H1 (cell line): ENCODE measurements around the gene PAXX. TPM values are rescaled to one million over a fixed set of nuclear protein-coding genes. Genes with fewer than 3 reads are reported as not detected.

ENCODE experiments used
- CTCF ChIA-PET: fragments of 300-600 bp; sonication (Branson Sonifier 250); formaldehyde crosslinking; loops from one replicate; lab custom pipeline; 2021; ENCODE audit not compliant: partially characterized antibody; lab: Charles Lee
- POLR2A ChIA-PET: fragments of 300-600 bp; sonication (Branson Sonifier 250); formaldehyde crosslinking; loops from one replicate; lab custom pipeline; 2021; ENCODE audit warnings: inconsistent platforms; ENCODE audit not compliant: partially characterized antibody; lab: Charles Lee
- DNase-seq, 2 experiments: peaks; one replicate each; pipeline versions ENCODE4 v3.0.0 to v3.0.0-alpha.2; 2010 to 2022; ENCODE audit warnings: low spot score in 2 of 2, low read depth in 1 of 2, mixed read lengths in 1 of 2
- FAIRE-seq: peaks from 2 replicates; lab custom pipeline; 2011; peaks lifted over from hg19 to GRCh38; lab: Jason Lieb, UNC
- H2AFZ ChIP-seq: 2 replicates; pipeline ENCODE4 v1.8.1; 2012; ENCODE audit warnings: low read length, inconsistent platforms
- H2AK5ac ChIP-seq: 2 replicates; pipeline ENCODE4 v1.6.1; 2013; ENCODE audit warnings: low read depth, low read length
- H2BK120ac ChIP-seq: replicated peaks from 2 replicates; pipeline ENCODE3; 2013; ENCODE audit warnings: low read depth, low read length, inconsistent platforms
- H2BK12ac ChIP-seq: 2 replicates; pipeline ENCODE4 v1.6.1; 2013; ENCODE audit warnings: low read depth, low read length
- H2BK15ac ChIP-seq: 2 replicates; pipeline ENCODE4 v1.6.1; 2013; ENCODE audit warnings: low read length
- H2BK20ac ChIP-seq: 2 replicates; pipeline ENCODE4 v1.6.1; 2013; ENCODE audit warnings: low read length
- H2BK5ac ChIP-seq: 2 replicates; pipeline ENCODE4 v1.6.1; 2013; ENCODE audit warnings: low read depth, low read length
- H3K14ac ChIP-seq: 2 replicates; pipeline ENCODE4 v1.6.1; 2013; ENCODE audit warnings: inconsistent platforms; ENCODE audit not compliant: insufficient read length
- H3K18ac ChIP-seq: 2 replicates; pipeline ENCODE4 v1.6.1; 2013; ENCODE audit warnings: low read length; ENCODE audit errors: extremely low read depth
- H3K23ac ChIP-seq: 2 replicates; pipeline ENCODE4 v1.6.1; 2013; ENCODE audit warnings: inconsistent platforms; ENCODE audit not compliant: insufficient read length
- H3K23me2 ChIP-seq: 2 replicates; pipeline ENCODE4 v1.6.1; 2013; ENCODE audit warnings: low read depth, low read length
- H3K27ac ChIP-seq: 2 replicates; pipeline ENCODE4 v1.6.1; 2011; ENCODE audit warnings: low read depth, low read length, inconsistent platforms
- H3K27me3 ChIP-seq, 4 experiments: replicated peaks in 1 of 4; 1 replicate in 1 of 4; 2 replicates in 3 of 4; pipeline versions ENCODE4 v1.6.1 to v1.8.1; 2011 to 2013; ENCODE audit warnings: low read length in 3 of 4, mild to moderate bottlenecking in 3 of 4, inconsistent platforms in 2 of 4, mixed read lengths in 2 of 4, moderate library complexity in 1 of 4; ENCODE audit not compliant: control insufficient read depth in 3 of 4, insufficient read depth in 3 of 4; ENCODE audit errors: extremely low read depth in 1 of 4
- H3K36me3 ChIP-seq, 4 experiments: 2 replicates each; pipeline versions ENCODE4 v1.6.1 to v1.8.1; 2011 to 2013; ENCODE audit warnings: mild to moderate bottlenecking in 4 of 4, low read length in 3 of 4, moderate library complexity in 2 of 4, control low read depth in 1 of 4, inconsistent platforms in 1 of 4; ENCODE audit not compliant: insufficient read depth in 4 of 4, control insufficient read depth in 2 of 4
- H3K4ac ChIP-seq: replicated peaks from 2 replicates; pipeline ENCODE3; 2013; ENCODE audit warnings: low read length, low read depth, mixed read lengths, inconsistent platforms; ENCODE audit not compliant: insufficient read length
- H3K4me1 ChIP-seq, 4 experiments: replicated peaks in 1 of 4; 1 replicate in 1 of 4; 2 replicates in 3 of 4; pipeline versions ENCODE4 v1.6.1 to v1.8.1; 2011 to 2013; ENCODE audit warnings: low read length in 3 of 4, inconsistent platforms in 2 of 4, mixed read lengths in 1 of 4; ENCODE audit not compliant: insufficient read depth in 4 of 4, control insufficient read depth in 3 of 4
- H3K4me2 ChIP-seq, 2 experiments: 2 replicates each; pipeline versions ENCODE4 v1.6.1 to v1.8.1; 2011 to 2013; ENCODE audit warnings: low read depth in 2 of 2, low read length in 2 of 2, control low read depth in 1 of 2, inconsistent platforms in 1 of 2, mild to moderate bottlenecking in 1 of 2; ENCODE audit not compliant: insufficient read depth in 1 of 2
- H3K4me3 ChIP-seq, 4 experiments: fragments of 200-600, 300-600 bp in 1 of 4; sonication (generic), shearing (Covaris generic), sonication (Bioruptor Twin) in 1 of 4; 2 replicates each; pipeline versions ENCODE4 v1.5.1 to v1.8.1; 2011 to 2016; ENCODE audit warnings: low read length in 4 of 4, low read depth in 3 of 4, control low read depth in 2 of 4, inconsistent platforms in 2 of 4, mild to moderate bottlenecking in 2 of 4, mixed read lengths in 1 of 4, moderate library complexity in 1 of 4; ENCODE audit not compliant: insufficient read depth in 2 of 4; ENCODE audit errors: extremely low read depth in 1 of 4
- H3K56ac ChIP-seq: replicated peaks from 2 replicates; pipeline ENCODE3; 2013; ENCODE audit warnings: low read depth, mild to moderate bottlenecking, mixed read lengths, low read length, inconsistent platforms; ENCODE audit not compliant: insufficient read length
- H3K79me1 ChIP-seq: 2 replicates; pipeline ENCODE4 v1.6.1; 2013; ENCODE audit warnings: low read depth, low read length, control low read depth
- H3K79me2 ChIP-seq, 2 experiments: 2 replicates each; pipeline versions ENCODE4 v1.6.1 to v1.8.1; 2012 to 2013; ENCODE audit warnings: low read length in 2 of 2, mild to moderate bottlenecking in 2 of 2, inconsistent platforms in 1 of 2; ENCODE audit not compliant: insufficient read depth in 2 of 2, control insufficient read depth in 1 of 2
- H3K9ac ChIP-seq, 4 experiments: replicated peaks in 1 of 4; 1 replicate in 1 of 4; 2 replicates in 3 of 4; pipeline versions ENCODE4 v1.6.1 to v1.8.1; 2011 to 2013; ENCODE audit warnings: low read depth in 3 of 4, low read length in 3 of 4, control low read depth in 2 of 4, mild to moderate bottlenecking in 2 of 4, moderate library complexity in 2 of 4, inconsistent platforms in 1 of 4; ENCODE audit errors: extremely low read depth in 1 of 4
- H3K9me3 ChIP-seq, 2 experiments: 2 replicates each; pipeline versions ENCODE4 v1.6.1 to v1.8.1; 2012 to 2013; ENCODE audit warnings: mild to moderate bottlenecking in 2 of 2, moderate library complexity in 2 of 2, control low read depth in 1 of 2, inconsistent platforms in 1 of 2, low read depth in 1 of 2, low read length in 1 of 2, mixed read lengths in 1 of 2; ENCODE audit not compliant: insufficient read depth in 2 of 2
- H4K20me1 ChIP-seq, 2 experiments: replicated peaks in 1 of 2; 2 replicates each; pipeline versions ENCODE3 to v1.8.1; 2011 to 2013; ENCODE audit warnings: inconsistent platforms in 2 of 2, low read length in 2 of 2, mild to moderate bottlenecking in 1 of 2; ENCODE audit not compliant: insufficient read depth in 2 of 2, control insufficient read depth in 1 of 2
- H4K5ac ChIP-seq: 2 replicates; pipeline ENCODE4 v1.6.1; 2013; ENCODE audit warnings: low read length, low read depth, mixed read lengths, inconsistent platforms; ENCODE audit not compliant: insufficient read length
- H4K8ac ChIP-seq: 2 replicates; pipeline ENCODE4 v1.8.0; 2013; ENCODE audit warnings: mild to moderate bottlenecking, moderate library complexity, low read length, inconsistent platforms; ENCODE audit not compliant: insufficient read depth; ENCODE audit errors: extremely low read depth
- H4K91ac ChIP-seq: replicated peaks from 2 replicates; pipeline ENCODE3; 2013; ENCODE audit warnings: low read length, mixed read lengths, inconsistent platforms; ENCODE audit not compliant: insufficient read length
- ASH2L ChIP-seq: fragments of 200-600, 300-600 bp; sonication (generic); IDR thresholded peaks from one replicate; pipeline ENCODE4 v1.7.1; 2017; ENCODE audit warnings: low read length
- BRCA1 ChIP-seq: IDR thresholded peaks from 2 replicates; pipeline ENCODE4 v1.6.1; 2012; ENCODE audit warnings: low read depth, low read length, improper control_type of control experiment
- CBX5 ChIP-seq: fragments of 300-800, 300-1000 bp; sonication (generic); IDR thresholded peaks from 2 replicates; pipeline ENCODE4 v1.7.1; 2016; ENCODE audit warnings: antibody characterized with exemption, low read length, low read depth
- CBX8 ChIP-seq: fragments of 300-800, 300-1000 bp; sonication (generic); IDR thresholded peaks from 2 replicates; pipeline ENCODE4 v1.7.1; 2016; ENCODE audit warnings: low read depth, low read length, borderline replicate concordance
- E2F6 ChIP-seq: IDR thresholded peaks from 2 replicates; pipeline ENCODE4 v1.6.1; 2012; ENCODE audit warnings: inconsistent platforms
- GTF2F1 ChIP-seq: IDR thresholded peaks from 2 replicates; pipeline ENCODE4 v1.6.1; 2012; ENCODE audit warnings: low read depth, low read length, improper control_type of control experiment, borderline replicate concordance
- PHF8 ChIP-seq: fragments of 200-600 bp; sonication (generic); conservative IDR thresholded peaks from 2 replicates; pipeline ENCODE4 v1.7.1; 2012; ENCODE audit warnings: low read depth, mild to moderate bottlenecking, inconsistent platforms, low read length, moderate library complexity
- RAD21 ChIP-seq, 2 experiments: IDR thresholded peaks in 1 of 2; conservative IDR thresholded peaks in 1 of 2; 2 replicates each; pipeline ENCODE4 v1.6.1; 2011; ENCODE audit warnings: low read depth in 2 of 2, low read length in 2 of 2, improper control_type of control experiment in 1 of 2, inconsistent platforms in 1 of 2, mild to moderate bottlenecking in 1 of 2, moderate library complexity in 1 of 2
- USF2 ChIP-seq: IDR thresholded peaks from 2 replicates; pipeline ENCODE4 v1.6.1; 2011; ENCODE audit warnings: low read length, improper control_type of control experiment
- YY1 ChIP-seq: IDR thresholded peaks from 2 replicates; pipeline ENCODE4 v1.6.1; 2011; ENCODE audit warnings: low read depth, mild to moderate bottlenecking, low read length
- WGBS, 2 experiments: shearing (Covaris generic) in 1 of 2; methylation state at CpG; one replicate each; pipeline versions ENCODE4 v1.1.6 to v1.1.7; 2013 to 2015; ENCODE audit warnings: low lambda C conversion rate in 2 of 2, mixed read lengths in 2 of 2, inconsistent platforms in 1 of 2, low coverage in 1 of 2, missing lambda C conversion rate in 1 of 2; ENCODE audit not compliant: insufficient replicate concordance in 2 of 2, insufficient coverage in 1 of 2, insufficient read length in 1 of 2; ENCODE audit errors: extremely low coverage in 1 of 2, missing lambda C conversion rate in 1 of 2; 5-methylcytosine and 5-hydroxymethylcytosine counted together
- polyA plus RNA-seq, 7 experiments: library from polyadenylated mRNA; depleted of rRNA in 3 of 7; stranded (reverse) in 5 of 7; unstranded in 2 of 7; fragments of >200 nt in 5 of 7; fragments of 200-250 nt in 2 of 7; gene quantifications; 1 replicate in 5 of 7; 2 replicates in 1 of 7; 4 replicates in 1 of 7; pipeline versions ENCODE4 v1.2.1 to v1.2.3, GENCODE V29; 2011 to 2013; ENCODE audit warnings: missing spikeins in 2 of 7, mixed read lengths in 2 of 7
- total RNA-seq: library from RNA; stranded (reverse); fragmentation: NEBNext Ultra II Directional; extraction: Animal tissue kit (Norgen Biotek cat#: 25700); gene quantifications from 2 replicates; pipeline ENCODE4 v1.2.1, GENCODE V29; 2021

PAXX gene
- total and polyA plus RNA-seq, 2 of the 8 experiments (the other 6 are each of a cell fraction or from before 2014, with no cell fraction given): 43.4 to 45.9 TPM

- no peaks in the 10 kb centered on the region for H3K79me2 ChIP-seq
- H3K9ac ChIP-seq: peak overlapping the region in 1 of 4 experiments; percentile 19; a peak in 1 of 7 replicates
- H3K14ac ChIP-seq: no peak overlapping the region
- H3K4me1 ChIP-seq: peaks cover 0 to 6% (median 4%) of the 10 kb centered on the region in 4 experiments; a peak in 4 of 7 replicates
- no peak overlapping the region for H2BK120ac ChIP-seq
- WGBS, 2 experiments: 84% methylated on average over 11 of the region's 11 CpGs; no CpG with 5 or more reads in 1 of the 2 experiments
- H3K4me3 ChIP-seq: no peak overlapping the region
- H3K23ac ChIP-seq: no peak overlapping the region
- H4K8ac ChIP-seq: no peak overlapping the region
- POLR2A ChIA-PET: no interaction called here
- H2BK20ac ChIP-seq: no peak overlapping the region
- H4K91ac ChIP-seq: peak overlapping the region; percentile 85
- no peak overlapping the region for H3K4ac ChIP-seq
- H2AFZ ChIP-seq: no peak overlapping the region
- H3K79me1 ChIP-seq: no peaks in the 10 kb centered on the region
- H3K56ac ChIP-seq: no peak overlapping the region
- peaks cover 13 to 38% (median 35%) of the 10 kb centered on the region in 4 experiments for H3K27me3 ChIP-seq
- 0 out of 2 replicates have a peak overlapping the region, but pooled peaks have one; percentile 20 for H2BK15ac ChIP-seq
- H3K27ac ChIP-seq: no peak overlapping the region
- no peaks in the 10 kb centered on the region for H3K9me3 ChIP-seq
- H2BK5ac ChIP-seq: no peak overlapping the region
- H3K23me2 ChIP-seq: peaks cover 13% of the 10 kb centered on the region; the same call in 1 of the 2 replicates
- peaks cover 0 to 1% of the 10 kb centered on the region in 2 experiments for H4K20me1 ChIP-seq
- H2BK12ac ChIP-seq: peak overlapping the region; percentile 12; the same call in 1 of the 2 replicates
- no peak for FAIRE-seq
- no peak overlapping the region for H4K5ac ChIP-seq
- H3K4me2 ChIP-seq: no peak overlapping the region
- no peaks in the 10 kb centered on the region for H3K36me3 ChIP-seq
- peak overlapping the region; percentile 53; the same call in 1 of the 2 replicates for H2AK5ac ChIP-seq
- DNase-seq: no peak
- CTCF ChIA-PET: no interaction called here
- no peak overlapping the region for H3K18ac ChIP-seq
- TF ChIP-seq BRCA1: no peak
- TF ChIP-seq GTF2F1: no peak
- no peak for TF ChIP-seq E2F6
- no peak for TF ChIP-seq ASH2L
- TF ChIP-seq USF2: no peak
- TF ChIP-seq CBX5: no peak
- no peak for TF ChIP-seq CBX8
- TF ChIP-seq PHF8: no peak
- TF ChIP-seq YY1: no peak
- no peak for TF ChIP-seq RAD21 (IDR thresholded peaks at IDR 0.05 in 1 of 2, conservative IDR thresholded peaks at IDR 0.05 in 1 of 2; ENCODE audit: low read depth in 2 of 2, low read length in 2 of 2)
Observed at GRCh38 chr9:136983656-136984314, 8.4 kb upstream of the PAXX start.
